SK-N-SH treated with all-trans-retinoic acid at 6 μM for 48 hours (cell line): ENCODE measurements around the gene ZDHHC11.

Experiments
- ARNTL ChIP-seq: fragments of 450-650 bp; formaldehyde crosslinking; IDR thresholded peaks from 2 replicates; pipeline ENCODE4 v1.5.0; 2020; ENCODE audit warnings: low read depth, mild to moderate bottlenecking, moderate library complexity, borderline replicate concordance
- BACH2 ChIP-seq: fragments of 250-450 bp; sonication (Bioruptor Pico); IDR thresholded peaks from 2 replicates; pipeline ENCODE4 v1.9.0; 2021; ENCODE audit warnings: mild to moderate bottlenecking, borderline replicate concordance
- GLIS3 ChIP-seq: fragments of 250-450 bp; sonication (Bioruptor Pico); IDR thresholded peaks from 2 replicates; pipeline ENCODE4 v1.5.0; 2020; ENCODE audit warnings: mild to moderate bottlenecking, moderate library complexity
- PPARA ChIP-seq: fragments of 250-450 bp; sonication (Bioruptor Pico); IDR thresholded peaks from 2 replicates; pipeline ENCODE4 v1.5.0; 2020; ENCODE audit warnings: mild to moderate bottlenecking, borderline replicate concordance
- SNAI2 ChIP-seq: fragments of 250-450 bp; sonication (Bioruptor Pico); IDR thresholded peaks from 2 replicates; pipeline ENCODE4 v1.5.0; 2020; ENCODE audit warnings: mild to moderate bottlenecking, moderate library complexity
- ZNF8 ChIP-seq: fragments of 450-650 bp; formaldehyde crosslinking; IDR thresholded peaks from 2 replicates; pipeline ENCODE4 v1.5.0; 2020; ENCODE audit warnings: mild to moderate bottlenecking, moderate library complexity
- TF ChIP-seq, protein P1 (sequence below): fragments of 250-450 bp; sonication (Bioruptor Pico); IDR thresholded peaks from 2 replicates; pipeline ENCODE4 v1.8.0; 2020; ENCODE audit warnings: mild to moderate bottlenecking, moderate library complexity, borderline replicate concordance
- TF ChIP-seq, protein P2 (sequence below): fragments of 250-450 bp; sonication (Bioruptor Pico); IDR thresholded peaks from 2 replicates; pipeline ENCODE4 v1.5.1; 2020; ENCODE audit warnings: low read depth, mild to moderate bottlenecking, moderate library complexity

DNA sequence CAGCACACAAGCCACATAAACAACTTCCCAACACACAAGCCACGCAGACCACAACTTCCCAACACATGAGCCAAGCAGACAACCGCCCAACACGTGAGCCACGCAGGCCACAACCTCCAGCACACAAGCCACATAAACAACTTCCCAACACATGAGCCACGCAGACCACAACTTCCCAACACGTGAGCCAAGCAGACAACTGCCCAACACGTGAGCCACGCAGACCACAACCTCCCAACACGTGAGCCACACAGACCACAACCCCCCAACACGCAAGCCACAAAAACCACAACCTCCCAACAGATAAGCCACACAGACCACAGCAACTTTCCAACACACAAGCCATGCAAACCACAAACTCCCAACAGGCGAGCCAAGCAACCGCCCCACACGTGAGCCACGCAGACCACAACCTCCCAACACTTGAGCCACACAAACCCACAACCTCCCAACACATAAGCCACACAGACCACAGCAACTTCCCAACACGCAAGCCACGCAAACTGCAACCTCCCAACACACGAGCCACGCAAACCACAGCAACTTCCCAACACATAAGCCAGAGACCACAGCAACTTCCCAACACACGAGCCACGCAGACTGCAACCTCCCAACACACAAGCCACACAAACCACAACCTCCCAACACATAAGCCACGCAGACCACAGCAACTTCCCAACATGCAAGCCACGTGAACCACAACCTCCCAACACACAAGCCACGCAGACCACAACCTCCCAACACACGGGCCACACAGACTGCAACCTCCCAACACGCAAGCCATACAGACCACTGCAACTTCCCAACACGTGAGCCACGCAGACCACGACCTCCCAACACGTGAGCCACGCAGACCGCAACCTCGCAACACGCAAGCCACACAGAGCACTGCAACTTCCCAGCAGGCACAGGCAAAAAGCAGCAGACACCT, 31.7 kb upstream of the ZDHHC11 start:
- TF ChIP-seq, protein P1, sequence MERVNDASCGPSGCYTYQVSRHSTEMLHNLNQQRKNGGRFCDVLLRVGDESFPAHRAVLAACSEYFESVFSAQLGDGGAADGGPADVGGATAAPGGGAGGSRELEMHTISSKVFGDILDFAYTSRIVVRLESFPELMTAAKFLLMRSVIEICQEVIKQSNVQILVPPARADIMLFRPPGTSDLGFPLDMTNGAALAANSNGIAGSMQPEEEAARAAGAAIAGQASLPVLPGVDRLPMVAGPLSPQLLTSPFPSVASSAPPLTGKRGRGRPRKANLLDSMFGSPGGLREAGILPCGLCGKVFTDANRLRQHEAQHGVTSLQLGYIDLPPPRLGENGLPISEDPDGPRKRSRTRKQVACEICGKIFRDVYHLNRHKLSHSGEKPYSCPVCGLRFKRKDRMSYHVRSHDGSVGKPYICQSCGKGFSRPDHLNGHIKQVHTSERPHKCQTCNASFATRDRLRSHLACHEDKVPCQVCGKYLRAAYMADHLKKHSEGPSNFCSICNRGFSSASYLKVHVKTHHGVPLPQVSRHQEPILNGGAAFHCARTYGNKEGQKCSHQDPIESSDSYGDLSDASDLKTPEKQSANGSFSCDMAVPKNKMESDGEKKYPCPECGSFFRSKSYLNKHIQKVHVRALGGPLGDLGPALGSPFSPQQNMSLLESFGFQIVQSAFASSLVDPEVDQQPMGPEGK (CRISPR knock-in tag) = no peak
- TF ChIP-seq ARNTL (CRISPR knock-in tag) (no peak), SNAI2 (CRISPR knock-in tag) (no peak), BACH2 (no peak), GLIS3 (no peak), ZNF8 (CRISPR knock-in tag) (no peak), PPARA (CRISPR knock-in tag) (no peak)
- TF ChIP-seq, protein P2, sequence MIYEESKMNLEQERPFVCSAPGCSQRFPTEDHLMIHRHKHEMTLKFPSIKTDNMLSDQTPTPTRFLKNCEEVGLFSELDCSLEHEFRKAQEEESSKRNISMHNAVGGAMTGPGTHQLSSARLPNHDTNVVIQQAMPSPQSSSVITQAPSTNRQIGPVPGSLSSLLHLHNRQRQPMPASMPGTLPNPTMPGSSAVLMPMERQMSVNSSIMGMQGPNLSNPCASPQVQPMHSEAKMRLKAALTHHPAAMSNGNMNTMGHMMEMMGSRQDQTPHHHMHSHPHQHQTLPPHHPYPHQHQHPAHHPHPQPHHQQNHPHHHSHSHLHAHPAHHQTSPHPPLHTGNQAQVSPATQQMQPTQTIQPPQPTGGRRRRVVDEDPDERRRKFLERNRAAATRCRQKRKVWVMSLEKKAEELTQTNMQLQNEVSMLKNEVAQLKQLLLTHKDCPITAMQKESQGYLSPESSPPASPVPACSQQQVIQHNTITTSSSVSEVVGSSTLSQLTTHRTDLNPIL = no peak
